ENCODE data around the gene NACAD.

NACAD gene

GRCh38 chr7:45074528-45075354 is 14.0 kb downstream of the NACAD start:
- DNase-seq (ENCODE audit: low spot score): no peak

DNA sequence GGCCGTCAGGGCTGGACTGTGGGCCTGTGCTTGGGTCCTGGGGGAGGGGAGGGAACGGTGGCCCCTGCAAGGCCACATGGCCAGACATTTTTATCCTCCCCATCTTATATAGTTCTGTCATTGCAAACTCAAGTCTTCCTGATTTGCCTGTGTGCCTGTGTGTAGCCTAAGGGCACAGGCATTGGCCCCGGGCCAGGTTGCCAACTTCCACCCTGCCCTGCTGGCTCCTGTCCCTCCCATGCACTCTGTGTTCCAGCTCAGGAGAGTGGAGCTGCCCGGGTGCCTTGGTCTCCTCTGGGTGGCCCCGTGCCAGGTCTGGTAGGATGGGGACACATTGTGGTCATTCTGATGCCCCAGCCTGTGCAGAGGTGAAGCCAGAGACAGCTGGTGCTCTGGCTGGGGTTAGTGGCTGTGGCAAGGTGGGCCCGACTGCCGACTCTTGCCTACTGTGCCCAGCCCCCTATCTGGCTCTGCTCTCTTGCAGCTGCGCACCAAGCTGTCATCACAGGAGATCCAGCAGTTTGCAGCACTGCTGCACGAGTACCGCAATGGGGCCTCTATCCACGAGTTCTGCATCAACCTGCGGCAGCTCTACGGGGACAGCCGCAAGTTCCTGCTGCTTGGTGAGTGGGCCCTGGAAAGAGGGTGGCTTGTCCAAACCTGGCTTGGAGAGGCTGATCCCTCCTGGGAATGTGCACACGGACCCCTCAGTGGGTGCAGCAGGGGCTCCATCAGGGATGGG is 14.8 kb downstream of the NACAD start:
- DNase-seq (ENCODE audit: low spot score): no peak

DNA sequence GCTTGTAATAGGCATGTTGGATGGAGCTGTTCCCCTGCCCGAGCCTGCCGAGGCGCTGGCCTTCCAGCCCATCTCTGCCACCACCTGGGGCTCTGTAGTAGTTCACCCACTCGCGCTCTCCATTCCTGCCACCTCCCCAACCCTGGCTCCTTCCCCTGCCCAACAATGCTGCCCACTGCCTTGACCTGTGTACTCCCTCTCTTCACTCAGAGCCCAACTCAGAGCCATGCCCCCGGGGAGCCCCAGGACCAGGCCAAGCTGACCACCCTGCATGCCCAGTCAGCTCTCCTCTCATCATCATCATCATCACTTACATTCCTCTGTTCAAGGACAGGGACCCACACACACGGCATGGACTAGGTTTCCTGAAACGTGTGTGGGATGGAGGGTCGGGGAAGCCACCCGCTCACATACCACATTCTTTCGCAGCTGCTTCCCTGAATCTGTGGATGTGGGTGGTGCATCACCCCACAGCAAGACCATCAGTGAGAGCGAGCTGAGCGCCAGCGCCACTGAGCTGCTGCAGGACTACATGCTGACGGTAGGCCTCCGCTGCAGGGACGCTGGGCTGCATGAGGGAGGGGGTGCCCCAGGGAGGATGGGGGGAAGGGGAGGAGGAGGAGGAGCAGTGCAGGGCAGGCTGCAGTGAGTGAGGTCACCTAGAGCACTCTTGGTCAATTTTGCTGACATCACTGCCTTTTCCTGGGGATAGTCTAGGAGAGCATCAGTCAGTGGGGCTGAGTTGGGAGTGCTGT is 15.6 kb downstream of the NACAD start:
- no peak for DNase-seq (ENCODE audit: low spot score)

GRCh38 chr7:45072131-45073030 is 16.4 kb downstream of the NACAD start:
- no peak for DNase-seq (ENCODE audit: low spot score)

DNA sequence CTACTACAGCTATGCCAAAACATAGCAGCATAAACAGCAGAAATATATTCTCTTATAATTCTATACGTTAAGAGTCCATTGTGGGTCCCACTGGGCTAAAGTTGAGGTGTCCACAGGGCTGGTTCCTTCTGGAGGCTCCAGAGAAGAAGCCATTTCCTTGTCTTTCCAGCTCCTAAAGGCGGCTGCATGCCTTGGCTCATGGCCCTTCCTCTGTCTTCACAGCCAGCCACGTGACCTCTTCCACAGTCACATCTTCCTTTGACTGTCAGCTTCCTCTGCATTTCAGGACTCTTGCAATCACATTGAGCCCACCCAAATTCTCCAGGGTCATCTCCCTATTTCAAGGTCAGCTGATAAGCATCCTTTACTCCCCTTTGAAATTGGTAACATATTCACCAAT is 17.2 kb downstream of the NACAD start:
- DNase-seq (ENCODE audit: low spot score): no peak

- DNase-seq (ENCODE audit: low spot score): no peak
Measured at GRCh38 chr7:45070254-45070642, 18.5 kb downstream of the NACAD start.

GRCh38 chr7:45069444-45070253 is 19.1 kb downstream of the NACAD start:
- no peak for DNase-seq (ENCODE audit: low spot score)

DNA sequence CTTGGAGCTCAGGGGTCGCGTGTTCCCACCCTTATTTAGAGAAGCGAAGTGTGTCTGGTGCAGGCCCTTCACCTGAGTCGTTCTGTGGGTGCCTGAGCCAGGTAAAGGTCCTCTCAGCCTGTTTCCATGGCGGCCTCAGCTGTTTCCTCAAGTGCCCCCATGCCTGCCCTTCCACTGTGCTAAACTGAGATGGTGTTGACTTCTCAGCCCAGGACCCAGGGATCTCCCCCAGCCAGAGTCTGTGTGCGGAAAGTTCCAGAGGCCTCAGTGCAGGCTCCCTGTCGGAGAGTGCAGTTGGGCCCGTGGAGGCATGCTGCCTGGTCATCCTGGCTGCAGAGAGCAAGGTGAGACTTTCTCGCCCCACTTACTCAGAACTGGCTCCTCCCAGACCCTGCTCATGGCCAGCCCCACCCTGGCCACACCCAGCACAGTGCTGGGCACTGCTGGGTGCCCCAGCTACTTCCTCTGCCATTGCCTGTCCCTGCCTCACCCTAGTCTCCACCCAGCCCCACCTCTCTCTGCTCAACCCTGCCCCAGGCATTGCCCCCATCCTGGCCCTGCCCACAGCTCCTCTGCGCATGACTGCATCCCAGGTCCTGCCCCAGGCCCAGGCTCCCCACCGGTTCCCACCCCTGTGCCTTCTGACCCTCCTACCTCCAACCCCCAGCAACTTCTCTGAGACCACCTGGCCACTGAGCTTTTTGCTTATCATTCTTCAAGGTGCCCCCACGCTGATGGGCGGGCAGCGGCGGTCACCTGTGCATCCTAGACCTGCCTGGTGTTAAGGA is 20.3 kb downstream of the NACAD start:
- no peak for DNase-seq (ENCODE audit: low spot score)

DNA sequence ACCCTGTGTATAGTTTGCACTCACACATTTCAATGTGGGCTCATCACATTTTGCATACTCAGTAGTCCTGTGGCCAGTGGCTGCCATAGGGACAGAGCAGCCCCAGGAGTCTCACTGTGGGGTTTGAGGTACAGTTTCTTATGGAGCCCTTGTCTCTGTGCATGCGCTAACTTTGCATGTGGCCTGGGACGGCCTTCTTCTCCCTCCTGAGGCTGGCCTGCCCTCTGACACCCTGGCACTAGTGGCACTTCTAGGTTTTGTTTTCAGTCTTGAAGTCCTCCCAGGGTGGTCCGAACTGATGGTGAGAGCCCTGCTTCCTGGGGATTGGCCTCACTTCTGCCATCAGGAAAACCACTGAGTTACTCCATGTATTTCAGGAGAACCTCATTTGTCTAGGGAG is 21.2 kb downstream of the NACAD start:
- no peak for DNase-seq (ENCODE audit: low spot score)

DNA sequence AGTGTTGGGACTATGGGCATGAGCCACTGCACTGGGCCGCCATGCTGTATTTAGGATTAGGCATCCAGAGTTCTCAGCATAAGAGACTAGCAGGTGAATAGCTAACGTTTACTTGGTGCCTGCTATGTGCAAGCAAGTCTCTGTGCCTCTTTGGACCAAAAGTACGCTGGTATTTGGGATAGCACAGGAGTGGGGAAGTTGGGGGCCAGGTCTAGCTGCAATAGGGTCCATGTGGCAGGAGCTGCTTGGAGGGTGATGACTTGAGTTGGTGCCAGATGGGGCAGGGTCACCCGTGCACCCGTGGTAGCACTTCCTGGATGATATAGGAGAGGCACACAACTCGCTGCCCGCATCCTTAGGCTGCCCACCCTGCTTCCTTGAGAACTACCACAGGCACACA is 22.4 kb downstream of the NACAD start:
- DNase-seq (ENCODE audit: low spot score): no peak

GRCh38 chr7:45065031-45065995 is 23.5 kb downstream of the NACAD start:
- DNase-seq (ENCODE audit: low spot score): no peak

GRCh38 chr7:45064047-45064725 is 24.6 kb downstream of the NACAD start:
- DNase-seq (ENCODE audit: low spot score): no peak

DNA sequence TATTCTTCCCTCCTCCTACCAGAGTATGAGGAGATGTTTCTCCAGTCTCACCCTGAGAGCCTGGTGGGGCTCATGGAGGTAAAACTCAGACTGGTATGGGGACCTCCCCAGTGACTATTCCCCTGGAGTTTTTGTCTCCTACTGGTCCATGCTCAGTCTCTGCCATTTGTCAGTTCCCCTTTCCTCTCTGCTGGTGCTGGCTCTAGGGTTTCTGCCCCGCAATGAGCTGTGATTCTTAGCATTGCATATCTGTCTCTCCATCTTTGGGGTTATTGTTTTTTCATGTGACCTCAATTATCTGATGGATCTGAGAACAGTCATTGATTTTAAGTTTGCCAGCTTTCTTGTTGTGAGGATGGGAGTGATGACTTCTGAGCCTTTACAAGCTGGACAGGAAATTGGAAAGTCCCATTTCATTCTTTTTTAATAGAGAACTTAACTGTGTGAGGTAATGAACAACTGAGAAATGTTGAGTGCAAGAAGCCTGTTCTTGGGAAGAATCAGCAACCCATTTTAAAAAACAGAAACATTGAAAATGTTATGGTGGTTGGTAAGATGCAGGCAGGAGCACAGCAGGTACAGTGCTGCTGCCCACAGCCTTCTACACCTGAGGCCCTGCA is 26.9 kb downstream of the NACAD start:
- no peak for DNase-seq (ENCODE audit: low spot score)

DNA sequence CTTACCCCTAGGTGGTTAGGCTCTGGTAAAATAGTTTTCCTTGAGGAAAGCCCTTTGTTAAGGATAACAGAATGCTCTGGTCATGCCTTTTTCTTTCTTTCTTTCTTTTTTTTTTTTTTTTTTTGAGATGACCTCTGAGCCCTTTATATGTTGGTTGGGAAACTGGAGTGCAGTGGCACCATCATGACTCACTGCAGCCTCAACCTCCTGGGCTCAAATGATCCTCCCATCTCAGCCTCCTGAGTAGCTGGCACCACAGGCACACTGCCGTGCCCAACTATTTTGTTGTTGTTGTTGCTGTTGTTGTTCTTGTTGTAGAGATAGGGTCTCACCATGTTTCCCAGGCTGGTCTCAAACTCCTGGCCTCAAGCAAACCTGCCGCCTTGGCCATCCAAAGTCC is 27.4 kb downstream of the NACAD start:
- no peak for DNase-seq (ENCODE audit: low spot score)

DNA sequence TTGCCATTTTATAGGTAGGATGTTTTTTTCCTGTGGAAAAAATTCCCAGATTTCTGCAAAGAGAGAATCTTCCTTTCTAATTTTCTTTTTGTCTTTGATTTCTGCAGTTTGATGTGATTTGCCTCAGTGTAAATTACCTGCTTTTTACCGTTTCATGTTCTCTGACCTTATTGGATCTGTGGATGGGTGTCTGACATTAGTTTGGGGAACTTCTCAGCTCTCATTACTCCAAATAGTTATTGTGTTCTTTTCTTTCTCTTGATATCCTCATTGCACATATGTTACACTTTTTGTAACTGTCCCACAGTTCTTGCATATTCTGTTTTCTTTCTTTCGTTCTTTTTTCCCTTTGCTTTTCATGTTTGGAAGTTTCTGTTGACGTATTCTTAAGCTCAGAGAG is 28.5 kb downstream of the NACAD start:
- DNase-seq (ENCODE audit: low spot score): no peak

GRCh38 chr7:45057878-45058277 is 30.9 kb downstream of the NACAD start:
- DNase-seq (ENCODE audit: low spot score): no peak

DNA sequence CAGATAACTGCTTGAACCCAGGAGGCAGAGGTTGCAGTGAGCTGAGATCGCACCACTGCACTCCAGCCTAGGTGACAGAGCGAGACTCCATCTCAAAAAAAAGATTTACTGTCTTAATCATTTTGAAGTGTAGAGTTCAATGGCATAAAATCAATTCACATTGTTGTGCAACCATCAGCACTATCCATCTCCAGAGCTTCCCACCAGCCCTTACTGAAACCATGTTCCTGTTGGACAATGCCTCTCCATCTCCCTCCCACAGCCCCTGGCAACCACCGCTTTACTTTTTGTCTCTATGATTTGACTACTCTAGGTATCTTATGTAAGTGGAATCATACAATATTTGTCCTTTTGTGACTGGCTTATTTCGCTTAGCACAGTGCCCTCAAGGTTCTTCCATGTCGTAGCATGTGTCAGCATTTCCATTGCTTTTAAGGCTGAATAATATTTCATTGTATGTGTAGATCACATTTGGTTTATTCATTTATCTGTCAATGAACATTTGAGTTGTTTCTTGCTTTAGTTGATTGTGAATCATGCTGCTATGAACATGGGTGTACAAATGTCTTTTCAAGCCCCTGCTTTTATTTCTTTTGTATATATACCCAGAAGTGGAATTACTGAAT is 33.1 kb downstream of the NACAD start:
- no peak for DNase-seq (ENCODE audit: low spot score)
